B cell (primary cell): ENCODE results near the gene JADE1. TPM values are rescaled to one million over a fixed set of nuclear protein-coding genes. Genes with fewer than 3 reads are reported as not detected.

ENCODE experiments used
- ATAC-seq: fragments of 200-7000 bp; cut with Tn5 transposase; one replicate; pipeline ENCODE4 v1.10.0; 2021; ENCODE audit warnings: low read depth, mild to moderate bottlenecking, moderate number of reproducible peaks, moderate library complexity
- CTCF ChIA-PET: fragments of 350-600 bp; sonication (Branson Sonifier 250); formaldehyde crosslinking; loops from one replicate; lab custom pipeline; 2021; ENCODE audit warnings: antibody characterized with exemption, inconsistent platforms; lab: Charles Lee
- POLR2A ChIA-PET: fragments of 350-600 bp; sonication (Branson Sonifier 250); formaldehyde crosslinking; loops from one replicate; lab custom pipeline; 2021; ENCODE audit warnings: antibody characterized with exemption; lab: Charles Lee
- DNase-seq: peaks from one replicate; pipeline ENCODE4 v3.0.0; 2013
- H2AFZ ChIP-seq: 2 replicates; pipeline ENCODE4 v1.6.1; 2012; ENCODE audit warnings: mild to moderate bottlenecking, low read depth, low read length; ENCODE audit not compliant: insufficient read depth, poor library complexity, severe bottlenecking
- H3K27ac ChIP-seq, 2 donors: 1 replicate in 1 of 2; 2 replicates in 1 of 2; pipeline ENCODE4 v1.5.1; 2012 to 2013; ENCODE audit warnings: low read length in 2 of 2, mild to moderate bottlenecking in 2 of 2, moderate library complexity in 1 of 2
- H3K27me3 ChIP-seq, 4 experiments: fragments of 200-600 bp in 1 of 4; sonication (generic) in 1 of 4; replicated peaks in 1 of 4; 1 replicate in 2 of 4; 2 replicates in 2 of 4; pipeline versions ENCODE4 v1.6.1 to v1.7.0; 2013 to 2016; ENCODE audit warnings: low read length in 3 of 4, mild to moderate bottlenecking in 2 of 4, mixed read lengths in 1 of 4, moderate library complexity in 1 of 4; ENCODE audit not compliant: insufficient read depth in 4 of 4, control insufficient read depth in 3 of 4; ENCODE audit errors: control extremely low read depth in 1 of 4
- H3K36me3 ChIP-seq, 2 experiments: replicated peaks in 1 of 2; 1 replicate in 1 of 2; 2 replicates in 1 of 2; pipeline versions ENCODE4 v1.6.1 to v1.7.1; 2013; ENCODE audit warnings: low read length in 1 of 2; ENCODE audit not compliant: insufficient read depth in 2 of 2, control insufficient read depth in 1 of 2; ENCODE audit errors: control extremely low read depth in 1 of 2, extremely low read depth in 1 of 2
- H3K4me1 ChIP-seq, 2 donors: fragments of 200-600 bp in 1 of 2; sonication (generic) in 1 of 2; 1 replicate in 1 of 2; 2 replicates in 1 of 2; pipeline versions ENCODE4 v1.5.1 to v1.6.1; 2013 to 2017; ENCODE audit warnings: low read length in 2 of 2; ENCODE audit not compliant: control insufficient read depth in 2 of 2, insufficient read depth in 2 of 2
- H3K4me2 ChIP-seq: replicated peaks from 2 replicates; pipeline ENCODE3; 2012; ENCODE audit warnings: mild to moderate bottlenecking, low read depth, low read length; ENCODE audit not compliant: poor library complexity, severe bottlenecking
- H3K4me3 ChIP-seq, 5 experiments: fragments of 200-600 bp in 1 of 5; sonication (generic) in 1 of 5; 1 replicate in 3 of 5; 2 replicates in 2 of 5; pipeline versions ENCODE4 v1.5.1 to v1.7.0; 2011 to 2016; ENCODE audit warnings: low read length in 4 of 5, mild to moderate bottlenecking in 4 of 5, low read depth in 2 of 5, control low read depth in 1 of 5, moderate library complexity in 1 of 5; ENCODE audit not compliant: insufficient read depth in 1 of 5; ENCODE audit errors: control extremely low read depth in 1 of 5, extremely low read depth in 1 of 5
- H3K79me2 ChIP-seq: fragments of 200-600 bp; sonication (generic); one replicate; pipeline ENCODE4 v1.6.0; 2016; ENCODE audit warnings: low read length; ENCODE audit not compliant: control insufficient read depth, insufficient read depth
- H3K9ac ChIP-seq: fragments of 200-600 bp; sonication (generic); 2 replicates; pipeline ENCODE4 v1.6.1; 2017; ENCODE audit warnings: mild to moderate bottlenecking, low read length, moderate library complexity
- H3K9me3 ChIP-seq, 3 donors: one replicate each; pipeline versions ENCODE4 v1.6.1 to v1.7.1; 2013; ENCODE audit warnings: low read length in 2 of 3; ENCODE audit not compliant: control insufficient read depth in 2 of 3, insufficient read depth in 1 of 3; ENCODE audit errors: control extremely low read depth in 1 of 3
- H4K20me1 ChIP-seq: 2 replicates; pipeline ENCODE4 v1.6.0; 2012; ENCODE audit warnings: mild to moderate bottlenecking, low read length; ENCODE audit not compliant: insufficient read depth, control insufficient read depth, poor library complexity, severe bottlenecking
- H3K27ac Mint-ChIP-seq: one replicate; pipeline ENCODE4 v1.8.0; 2021; ENCODE audit warnings: mixed read lengths
- H3K27me3 Mint-ChIP-seq: one replicate; pipeline ENCODE4 v1.8.0; 2021; ENCODE audit warnings: mixed read lengths
- H3K4me1 Mint-ChIP-seq: one replicate; pipeline ENCODE4 v1.8.0; 2021; ENCODE audit warnings: mixed read lengths
- H3K4me3 Mint-ChIP-seq: one replicate; pipeline ENCODE4 v1.8.0; 2021; ENCODE audit warnings: mixed read lengths
- H3K9me3 Mint-ChIP-seq: one replicate; pipeline ENCODE4 v1.8.0; 2022; ENCODE audit warnings: mixed read lengths; ENCODE audit not compliant: insufficient read depth
- CTCF ChIP-seq: fragments of 200-600 bp; IDR thresholded peaks from one replicate; pipeline ENCODE4 v1.8.0; 2022; ENCODE audit warnings: antibody characterized with exemption, mild to moderate bottlenecking
- EZH2 ChIP-seq: IDR thresholded peaks from 2 replicates; pipeline ENCODE4 v1.6.1; 2012; ENCODE audit warnings: borderline replicate concordance, low read depth, mild to moderate bottlenecking, moderate library complexity, low read length; ENCODE audit not compliant: insufficient read depth, poor library complexity, severe bottlenecking
- WGBS: methylation state at CpG from one replicate; pipeline ENCODE4 v1.1.5; 2013; ENCODE audit warnings: missing lambda C conversion rate; ENCODE audit not compliant: insufficient coverage; 5-methylcytosine and 5-hydroxymethylcytosine counted together
- intact Hi-C: fragments of 100-400 bp; cut with micrococcal nuclease; formaldehyde crosslinking; loops from one replicate; pipeline ENCODE4 v1.10.0; 2022
- polyA plus RNA-seq: library from polyadenylated mRNA; depleted of rRNA; stranded (reverse); fragments of >200 nt; gene quantifications from 2 replicates; pipeline ENCODE4 v1.2.3, GENCODE V29; 2012
- total RNA-seq, 2 donors: library from RNA; stranded (reverse); fragments of 120-200 nt in 1 of 2; gene quantifications; 1 replicate in 1 of 2; 2 replicates in 1 of 2; pipeline versions ENCODE4 v1.2.3 to v1.2.4, GENCODE V29; 2013 to 2022

JADE1 gene
- total and polyA plus RNA-seq, 2 donors (not counting 1 experiment from before 2014, with no cell fraction given): 13.8 to 42.4 TPM

- ATAC-seq: no peak
- H3K36me3 ChIP-seq: peaks cover 5 to 6% of the 10 kb centered on the region in 2 experiments
- intact Hi-C loops: no loop called here
- no peaks in the 10 kb centered on the region for H3K9me3 ChIP-seq
- no peaks in the 10 kb centered on the region for H4K20me1 ChIP-seq
- POLR2A ChIA-PET: no interaction called here
- no peak overlapping the region for H3K27ac ChIP-seq
- Mint-ChIP-seq H3K4me3 (no peak overlapping the region), H3K27ac (no peak overlapping the region), H3K27me3 (no peaks in the 10 kb centered on the region), H3K9me3 (no peaks in the 10 kb centered on the region), H3K4me1 (no peaks in the 10 kb centered on the region)
- CTCF ChIA-PET: interaction anchor here (0.8 to 1.2 kb wide), 3 partner anchors 9 to 14 kb away, joined by 3 to 4 read pairs (median 3); no protein-coding TSS in a partner anchor
- no peak overlapping the region for H3K4me2 ChIP-seq
- no peaks in the 10 kb centered on the region for H3K79me2 ChIP-seq
- no CpG with 5 or more reads among the region's 4 CpGs for WGBS
- no peaks in the 10 kb centered on the region for H3K4me1 ChIP-seq
- H2AFZ ChIP-seq: no peak overlapping the region
- DNase-seq: no peak
- TF ChIP-seq EZH2: no peak
- no peak for TF ChIP-seq CTCF
- no peaks in the 10 kb centered on the region for H3K27me3 ChIP-seq
- H3K9ac ChIP-seq: no peak overlapping the region
- no peak overlapping the region for H3K4me3 ChIP-seq
Measured at GRCh38 chr4:128877934-128878333, 68.4 kb downstream of the JADE1 start.

GRCh38 chr4:128879283-128879682, 69.8 kb downstream of the JADE1 start:
- Histone ChIP-seq H3K79me2 (no peaks in the 10 kb centered on the region), H4K20me1 (no peaks in the 10 kb centered on the region), H2AFZ (no peak overlapping the region), H3K36me3 (no peaks in the 10 kb centered on the region), H3K27me3 (no peaks in the 10 kb centered on the region), H3K9me3 (no peaks in the 10 kb centered on the region), H3K4me1 (no peaks in the 10 kb centered on the region), H3K4me2 (no peak overlapping the region), H3K4me3 (no peak overlapping the region), H3K9ac (no peak overlapping the region), H3K27ac (no peak overlapping the region)
- ChIA-PET POLR2A (no interaction called here), CTCF (no interaction called here)
- DNase-seq: no peak
- TF ChIP-seq EZH2 (no peak), CTCF (no peak)
- intact Hi-C loops: no loop called here
- no CpG with 5 or more reads among the region's 2 CpGs for WGBS
- no peaks in the 10 kb centered on the region for H3K27me3 Mint-ChIP-seq
- no peak for ATAC-seq
- H3K4me1 Mint-ChIP-seq: no peaks in the 10 kb centered on the region
- H3K4me3 Mint-ChIP-seq: no peak overlapping the region
- no peak overlapping the region for H3K27ac Mint-ChIP-seq
- no peaks in the 10 kb centered on the region for H3K9me3 Mint-ChIP-seq
